ENCODE results near the gene PNPLA7. TPM values are rescaled to one million over a fixed set of nuclear protein-coding genes. Genes with fewer than 3 reads are reported as not detected.

The PNPLA7 gene
- total and polyA plus RNA-seq, 2 of the 13 experiments (the other 11 are each of a cell fraction or from before 2014, with no cell fraction given), result 0.42 to 1.5 TPM

GRCh38 chr9:137530331-137530730 lies 19.9 kb downstream of the PNPLA7 start:
- Histone ChIP-seq H3K4me2 (ENCODE audit: low read depth, low read length) (no peak overlapping the region), H3K4me3 (replicated peaks in 1 of 3; ENCODE audit: insufficient read depth in 1 of 3, low read depth in 2 of 3, low read length in 3 of 3) (no peak overlapping the region), H4K20me1 (ENCODE audit: insufficient read depth, low read length) (no peaks in the 10 kb centered on the region), H3K9ac (ENCODE audit: insufficient read depth, low read depth, low read length) (no peak overlapping the region), H2AFZ (ENCODE audit: low read length) (no peak overlapping the region), H3K9me3 (ENCODE audit: low read length) (no peaks in the 10 kb centered on the region), H3K27me3 (ENCODE audit: control insufficient read depth in 1 of 2, insufficient read depth in 2 of 2, low read length in 2 of 2) (no peaks in the 10 kb centered on the region), H3K36me3 (replicated peaks in 1 of 2; ENCODE audit: control insufficient read depth in 1 of 2, insufficient read depth in 2 of 2, low read length in 2 of 2) (no peaks in the 10 kb centered on the region), H3K4me1 (ENCODE audit: insufficient read depth, low read length) (peaks cover 11% of the 10 kb centered on the region), H3K27ac (ENCODE audit: extremely low read length, insufficient read depth, low read length) (no peak overlapping the region), H3K79me2 (ENCODE audit: insufficient read depth, low read length) (no peaks in the 10 kb centered on the region)
- no peak for FAIRE-seq
- no peak for ATAC-seq
- no peak for DNase-seq (ENCODE audit: low spot score)
- intact Hi-C loops (cut with micrococcal nuclease; ENCODE audit: unreplicated experiment), result no loop called here
- CTCF ChIA-PET (ENCODE audit: low intra/inter-chr PET ratio, low total read pairs), result no interaction called here
- POLR2A ChIA-PET, result no interaction called here
- in situ Hi-C loops (cut with HindIII; ENCODE audit: extremely low pct_ligation_motif_present, low pct_unique_long_range_greater_than_20kb), result no loop called here
- WGBS (ENCODE audit: low lambda C conversion rate), result 41% methylated on average over 5 of the region's 5 CpGs
- no TSS peak for BruUV-seq (replicated peaks)
- no peak for TF ChIP-seq ZNF775 (CRISPR knock-in tag; IDR thresholded peaks at IDR 0.05; ENCODE audit: borderline replicate concordance)
- no peak for TF ChIP-seq HOXA7 (CRISPR knock-in tag; IDR thresholded peaks at IDR 0.05)
- TF ChIP-seq ZNF503 (CRISPR knock-in tag; IDR thresholded peaks at IDR 0.05), result no peak
- no peak for TF ChIP-seq IRF2 (CRISPR knock-in tag; IDR thresholded peaks at IDR 0.05)
- TF ChIP-seq PREB (CRISPR knock-in tag; IDR thresholded peaks at IDR 0.05), result no peak
- no peak for TF ChIP-seq ZNF75D (CRISPR knock-in tag; IDR thresholded peaks at IDR 0.05; ENCODE audit: borderline replicate concordance)
- TF ChIP-seq MTF1 (CRISPR knock-in tag; IDR thresholded peaks at IDR 0.05), result no peak
- no peak for TF ChIP-seq ZZZ3 (CRISPR knock-in tag; IDR thresholded peaks at IDR 0.05; ENCODE audit: borderline replicate concordance)
- TF ChIP-seq ATF5 (CRISPR knock-in tag; IDR thresholded peaks at IDR 0.05; ENCODE audit: low read depth), result no peak
- TF ChIP-seq CENPX (CRISPR knock-in tag; IDR thresholded peaks at IDR 0.05), result no peak
- no peak for TF ChIP-seq ZNF7 (CRISPR knock-in tag; IDR thresholded peaks at IDR 0.05)
- TF ChIP-seq HOXA3 (CRISPR knock-in tag; IDR thresholded peaks at IDR 0.05), result no peak
- TF ChIP-seq TGIF2 (CRISPR knock-in tag; IDR thresholded peaks at IDR 0.05), result no peak
- no peak for TF ChIP-seq ZFP41 (CRISPR knock-in tag; IDR thresholded peaks at IDR 0.05; ENCODE audit: borderline replicate concordance)
- TF ChIP-seq HNF4G (IDR thresholded peaks at IDR 0.05; ENCODE audit: borderline replicate concordance, low read depth, low read length), result no peak
- no peak for TF ChIP-seq HNF4G (CRISPR knock-in tag; IDR thresholded peaks at IDR 0.05; ENCODE audit: borderline replicate concordance, low read depth)
- TF ChIP-seq ZNF607 (CRISPR knock-in tag; IDR thresholded peaks at IDR 0.05; ENCODE audit: borderline replicate concordance), result no peak
- TF ChIP-seq ZSCAN31 (CRISPR knock-in tag; IDR thresholded peaks at IDR 0.05; ENCODE audit: low read depth), result no peak
- no peak for TF ChIP-seq SIN3B (IDR thresholded peaks at IDR 0.05; ENCODE audit: low read length)

Data from HepG2 (cell line).